ENCODE results near the gene GPR132. TPM values are rescaled to one million over a fixed set of nuclear protein-coding genes. Genes with fewer than 3 reads are reported as not detected.

The GPR132 gene
- total RNA-seq, 2 experiments from 2014 or later = 64.4 to 66.7 TPM

DNA sequence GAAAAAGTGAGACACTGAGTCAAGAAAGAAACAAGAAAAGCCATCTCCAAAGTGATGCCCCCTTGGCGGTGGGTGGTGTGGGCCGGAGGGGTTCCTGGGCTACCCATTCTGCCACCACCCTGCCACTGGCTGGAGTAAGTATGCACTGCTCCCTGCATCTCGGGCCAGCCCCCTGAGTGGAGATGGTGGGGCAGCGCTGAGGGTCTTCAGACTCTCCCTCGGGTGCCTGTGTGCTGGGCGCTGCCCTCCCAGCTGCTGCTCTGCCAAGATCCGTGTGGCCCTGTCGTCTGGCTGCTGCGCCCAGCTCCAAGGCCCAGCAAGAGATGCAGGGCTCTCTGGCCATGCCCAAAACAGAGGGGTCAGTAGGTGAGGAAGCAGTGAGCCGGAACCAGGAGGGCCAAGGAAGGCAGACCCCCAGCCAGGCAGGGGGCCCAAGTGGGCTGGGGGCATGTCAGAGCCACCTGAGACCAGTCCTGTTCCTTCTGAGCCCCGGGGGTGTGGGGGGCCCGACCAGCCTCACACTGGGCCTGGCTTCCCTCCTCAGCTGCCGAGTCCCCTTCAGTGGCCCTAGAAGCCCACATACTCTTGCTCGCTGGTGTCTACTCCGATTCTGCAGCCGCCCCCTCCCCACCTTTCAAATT is 5.2 kb downstream of the GPR132 start:
- Mint-ChIP-seq H3K27ac (peak overlapping the region; percentile 91), H3K27me3 (no peaks in the 10 kb centered on the region), H3K36me3 (ENCODE audit: low read depth) (peaks cover 51% of the 10 kb centered on the region), H3K4me1 (ENCODE audit: low read depth) (peaks cover 60% of the 10 kb centered on the region), H3K4me3 (peak overlapping the region; percentile 89), H3K9me3 (no peaks in the 10 kb centered on the region)
- intact Hi-C loops (cut with DNase I, micrococcal nuclease) = loop anchor here (1.0 to 2.0 kb wide), 3 partner anchors 13 to 39 kb away; partner anchors contain the start of gene CDCA4 (in 1 of the 2)
- ATAC-seq (ENCODE audit: poor library complexity) = no peak
- Histone ChIP-seq H3K27me3 (ENCODE audit: control insufficient read depth in 1 of 2, insufficient read depth in 2 of 2, low read length in 2 of 2) (no peaks in the 10 kb centered on the region), H3K27ac (ENCODE audit: low read depth in 1 of 2, low read length in 2 of 2) (peak overlapping the region; percentile 86 to 95), H3K9me3 (ENCODE audit: control insufficient read depth in 1 of 2, insufficient read depth in 1 of 2, low read length in 2 of 2) (no peaks in the 10 kb centered on the region), H3K4me1 (ENCODE audit: insufficient read depth, low read length) (peaks cover 70% of the 10 kb centered on the region), H3K4me3 (ENCODE audit: low read length) (peak overlapping the region; percentile 82), H3K36me3 (ENCODE audit: insufficient read depth, low read length) (peaks cover 33% of the 10 kb centered on the region)
- TF ChIP-seq, protein P1, sequence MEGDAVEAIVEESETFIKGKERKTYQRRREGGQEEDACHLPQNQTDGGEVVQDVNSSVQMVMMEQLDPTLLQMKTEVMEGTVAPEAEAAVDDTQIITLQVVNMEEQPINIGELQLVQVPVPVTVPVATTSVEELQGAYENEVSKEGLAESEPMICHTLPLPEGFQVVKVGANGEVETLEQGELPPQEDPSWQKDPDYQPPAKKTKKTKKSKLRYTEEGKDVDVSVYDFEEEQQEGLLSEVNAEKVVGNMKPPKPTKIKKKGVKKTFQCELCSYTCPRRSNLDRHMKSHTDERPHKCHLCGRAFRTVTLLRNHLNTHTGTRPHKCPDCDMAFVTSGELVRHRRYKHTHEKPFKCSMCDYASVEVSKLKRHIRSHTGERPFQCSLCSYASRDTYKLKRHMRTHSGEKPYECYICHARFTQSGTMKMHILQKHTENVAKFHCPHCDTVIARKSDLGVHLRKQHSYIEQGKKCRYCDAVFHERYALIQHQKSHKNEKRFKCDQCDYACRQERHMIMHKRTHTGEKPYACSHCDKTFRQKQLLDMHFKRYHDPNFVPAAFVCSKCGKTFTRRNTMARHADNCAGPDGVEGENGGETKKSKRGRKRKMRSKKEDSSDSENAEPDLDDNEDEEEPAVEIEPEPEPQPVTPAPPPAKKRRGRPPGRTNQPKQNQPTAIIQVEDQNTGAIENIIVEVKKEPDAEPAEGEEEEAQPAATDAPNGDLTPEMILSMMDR (IDR thresholded peaks at IDR 0.05) = no peak
- ChIA-PET CTCF (interaction anchor here (1.1 to 9.9 kb wide), 4 partner anchors 15 to 30 kb away, joined by 4 to 75 read pairs (median 32); no protein-coding TSS in a partner anchor), POLR2A (interaction anchor here (0.9 to 7.3 kb wide), 8 partner anchors 13 to 44 kb away, joined by 3 to 62 read pairs (median 5); partner anchors contain the start of gene CDCA4)
- DNase-seq = peak in 2 of 14 experiments; percentile 29 to 32

DNA sequence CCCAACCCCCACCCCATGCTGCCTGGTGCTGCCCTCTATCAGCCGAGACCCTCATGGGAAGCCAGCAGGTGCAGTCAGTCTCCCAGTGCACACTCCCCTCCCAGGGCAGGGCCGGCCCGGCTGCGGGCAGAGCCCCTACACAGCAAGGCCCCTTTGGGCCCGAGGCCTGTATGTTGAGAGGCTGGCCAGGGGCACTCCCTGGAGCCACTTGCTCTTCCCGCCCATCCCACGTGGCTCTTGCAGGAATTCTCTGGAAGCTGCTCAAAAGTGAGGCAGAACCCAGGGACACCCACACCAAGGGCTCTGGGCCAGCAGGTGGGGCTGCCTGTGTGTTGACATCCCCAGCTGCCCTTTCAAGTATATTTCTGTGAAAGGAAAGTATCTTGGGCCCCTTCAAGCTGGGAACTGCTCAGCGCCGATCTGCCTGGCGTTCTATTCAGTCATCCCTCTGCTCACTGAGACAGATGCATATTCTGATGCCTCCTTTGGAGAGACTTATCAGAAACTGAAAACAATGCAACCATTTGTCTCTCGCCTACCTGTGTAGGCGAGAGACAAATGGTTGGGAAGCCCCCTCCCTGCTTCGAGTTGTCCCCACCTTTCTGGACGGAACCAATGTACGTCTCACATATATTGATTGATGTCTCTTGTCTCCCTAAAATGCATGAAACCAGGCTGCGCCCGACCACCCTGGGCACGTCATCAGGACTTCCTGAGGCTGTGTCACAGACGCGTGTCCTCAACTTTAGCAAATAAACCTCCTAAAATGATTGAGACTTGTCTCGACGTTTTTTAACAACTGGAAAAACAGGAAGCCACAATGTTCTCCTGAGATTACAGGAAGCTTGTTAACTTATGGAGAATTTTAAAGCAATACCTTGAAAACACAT is 6.0 kb downstream of the GPR132 start:
- Histone ChIP-seq H3K9me3 (ENCODE audit: control insufficient read depth in 1 of 2, insufficient read depth in 1 of 2, low read length in 2 of 2) (no peaks in the 10 kb centered on the region), H3K27me3 (ENCODE audit: control insufficient read depth in 1 of 2, insufficient read depth in 2 of 2, low read length in 2 of 2) (no peaks in the 10 kb centered on the region), H3K4me1 (ENCODE audit: insufficient read depth, low read length) (peaks cover 63% of the 10 kb centered on the region), H3K27ac (ENCODE audit: low read depth in 1 of 2, low read length in 2 of 2) (peak overlapping the region; percentile 86 to 95), H3K4me3 (ENCODE audit: low read length) (peak overlapping the region; percentile 82), H3K36me3 (ENCODE audit: insufficient read depth, low read length) (peaks cover 37% of the 10 kb centered on the region)
- peak overlapping the region; percentile 91 for H3K27ac Mint-ChIP-seq
- ChIA-PET POLR2A (interaction anchor here (0.6 to 4.1 kb wide), 9 partner anchors 12 to 43 kb away, joined by 3 to 34 read pairs (median 3); partner anchors contain the start of gene CDCA4), CTCF (interaction anchor here (1.0 to 9.9 kb wide), 7 partner anchors 14 to 84 kb away, joined by 3 to 75 read pairs (median 4); no protein-coding TSS in a partner anchor)
- ATAC-seq (ENCODE audit: poor library complexity) (peak; percentile 77), DNase-seq (peak in 11 of 14 experiments; percentile 27 to 86 (median 74))
- H3K9me3 Mint-ChIP-seq = no peaks in the 10 kb centered on the region
- H3K36me3 Mint-ChIP-seq (ENCODE audit: low read depth) = peaks cover 49% of the 10 kb centered on the region
- peaks cover 53% of the 10 kb centered on the region for H3K4me1 Mint-ChIP-seq (ENCODE audit: low read depth)
- TF ChIP-seq, protein P1 (IDR thresholded peaks at IDR 0.05) = peak; percentile 35
- no peaks in the 10 kb centered on the region for H3K27me3 Mint-ChIP-seq
- intact Hi-C loops (cut with DNase I, micrococcal nuclease) = loop anchor here (1.0 kb wide), 2 partner anchors 27 to 38 kb away; partner anchors contain the start of gene CDCA4 (in 1 of the 2)
- H3K4me3 Mint-ChIP-seq = peak overlapping the region; percentile 89

DNA sequence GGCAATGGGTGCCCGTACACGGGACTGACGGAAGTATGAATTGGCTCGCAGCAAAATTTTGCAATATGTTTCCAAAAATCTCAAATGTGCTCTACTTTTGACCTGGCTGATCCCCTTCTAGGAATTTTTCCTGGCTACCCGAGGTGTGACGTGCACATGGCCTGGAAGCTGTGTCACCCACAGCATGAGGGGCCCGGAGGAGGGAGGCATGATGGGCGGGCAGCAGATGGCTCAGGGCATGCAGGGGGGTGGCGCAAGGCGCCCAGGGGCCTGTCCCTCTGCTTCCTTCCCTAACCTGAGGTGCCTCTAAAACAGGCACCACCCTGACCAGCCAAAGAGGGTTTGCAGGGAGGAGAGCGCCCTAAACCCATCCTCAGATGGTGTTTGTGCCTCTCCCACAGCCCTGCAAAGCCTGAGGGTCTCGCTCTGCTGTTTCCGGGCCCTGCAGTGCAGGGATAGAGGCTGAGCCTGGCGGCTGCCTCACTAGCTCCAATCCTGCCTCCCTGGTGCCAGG is 6.7 kb downstream of the GPR132 start:
- Histone ChIP-seq H3K27ac (ENCODE audit: low read depth in 1 of 2, low read length in 2 of 2) (peak overlapping the region; percentile 86 to 95), H3K27me3 (ENCODE audit: control insufficient read depth in 1 of 2, insufficient read depth in 2 of 2, low read length in 2 of 2) (no peaks in the 10 kb centered on the region), H3K36me3 (ENCODE audit: insufficient read depth, low read length) (peaks cover 44% of the 10 kb centered on the region), H3K9me3 (ENCODE audit: control insufficient read depth in 1 of 2, insufficient read depth in 1 of 2, low read length in 2 of 2) (no peaks in the 10 kb centered on the region), H3K4me3 (ENCODE audit: low read length) (no peak overlapping the region), H3K4me1 (ENCODE audit: insufficient read depth, low read length) (peaks cover 56% of the 10 kb centered on the region)
- DNase-seq (peak in 1 of 14 experiments; percentile 42), ATAC-seq (ENCODE audit: poor library complexity) (no peak)
- ChIA-PET CTCF (interaction anchor here (1.0 to 9.9 kb wide), 6 partner anchors 13 to 83 kb away, joined by 3 to 75 read pairs (median 12); no protein-coding TSS in a partner anchor), POLR2A (interaction anchor here (0.6 to 4.1 kb wide), 5 partner anchors 12 to 306 kb away, joined by 3 to 34 read pairs (median 3); partner anchors contain the start of gene SIVA1)
- intact Hi-C loops (cut with DNase I, micrococcal nuclease) = loop anchor here (1.0 kb wide), 2 partner anchors 28 to 37 kb away; partner anchors contain the start of gene CDCA4 (in 1 of the 2)
- Mint-ChIP-seq H3K4me3 (peak overlapping the region; percentile 27), H3K27ac (peak overlapping the region; percentile 91), H3K9me3 (no peaks in the 10 kb centered on the region), H3K36me3 (ENCODE audit: low read depth) (peaks cover 51% of the 10 kb centered on the region), H3K27me3 (no peaks in the 10 kb centered on the region), H3K4me1 (ENCODE audit: low read depth) (peaks cover 51% of the 10 kb centered on the region)
- TF ChIP-seq, protein P1 (IDR thresholded peaks at IDR 0.05) = no peak
